Stimulated activated CD8-positive, alpha-beta memory T cell treated with anti-CD3 and anti-CD28 coated beads, Interleukin-7, amount 100 ng/mL, for 48 hours (primary cell): ENCODE data around the gene API5.

Experiments
- DNase-seq, 2 donors: peaks; one replicate each; pipeline ENCODE4 v3.0.0-alpha.2; 2020; ENCODE audit warnings: low read depth in 1 of 2; ENCODE audit errors: extremely low read depth in 1 of 2

The API5 gene

GRCh38 chr11:43358801-43359421, 47.1 kb downstream of the API5 start, which contains the start of gene TTC17:
Gene TTC17, plus strand, starts transcription at chr11:43358920. Its CDS starts 35 bp downstream, at chr11:43358955.
- peak; percentile 84 to 93 for DNase-seq

DNA sequence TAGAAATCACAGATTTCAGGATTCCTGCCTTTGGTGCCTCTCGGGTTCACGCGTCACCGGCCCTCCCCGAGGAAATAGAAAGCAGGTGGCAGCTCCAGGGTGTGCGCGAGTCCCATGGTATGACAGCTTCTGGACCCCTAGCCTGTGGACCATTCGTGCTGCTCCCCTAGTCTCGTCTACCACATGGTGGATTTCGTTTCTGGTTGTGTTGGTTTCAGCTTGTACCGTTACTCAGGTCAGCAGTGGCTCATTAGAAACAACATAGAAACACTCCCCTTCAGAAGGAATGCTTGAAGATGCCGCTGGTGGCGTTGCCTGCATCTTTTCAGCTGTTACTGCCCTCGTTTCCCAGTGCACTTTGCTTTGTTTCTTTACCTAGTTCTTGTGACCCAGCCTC, 47.6 kb downstream of the API5 start:
- DNase-seq, result peak in 1 of 2 donors; percentile 6

GRCh38 chr11:43360361-43361032, 48.7 kb downstream of the API5 start:
- DNase-seq, result no peak

DNA sequence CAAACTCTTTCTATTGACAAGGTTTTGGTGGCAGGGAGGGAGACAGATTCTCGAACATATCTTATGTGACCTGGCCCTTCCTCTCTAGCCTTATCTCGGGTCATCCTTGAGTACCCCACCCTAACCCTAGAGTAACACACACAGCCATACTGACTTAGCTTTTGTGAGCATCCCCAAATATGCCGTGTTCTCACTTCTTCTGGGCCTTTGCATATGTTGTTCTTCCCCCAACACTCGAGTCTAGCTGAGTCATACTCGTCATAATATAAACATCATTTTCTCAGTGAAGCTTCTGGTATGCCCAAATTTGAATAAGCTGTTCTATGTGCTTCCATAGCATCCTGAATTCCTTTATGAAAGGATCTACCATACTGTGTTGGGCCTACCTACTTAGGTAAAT, 54.9 kb downstream of the API5 start:
- no peak for DNase-seq

- DNase-seq, result no peak
Measured at GRCh38 chr11:43367382-43368178, 55.8 kb downstream of the API5 start.

- DNase-seq, result no peak
Measured at GRCh38 chr11:43376065-43376464, 64.3 kb downstream of the API5 start.

- DNase-seq, result no peak
Measured at GRCh38 chr11:43376594-43376993, 64.8 kb downstream of the API5 start.

GRCh38 chr11:43377389-43377788, 65.6 kb downstream of the API5 start:
- DNase-seq, result no peak

DNA sequence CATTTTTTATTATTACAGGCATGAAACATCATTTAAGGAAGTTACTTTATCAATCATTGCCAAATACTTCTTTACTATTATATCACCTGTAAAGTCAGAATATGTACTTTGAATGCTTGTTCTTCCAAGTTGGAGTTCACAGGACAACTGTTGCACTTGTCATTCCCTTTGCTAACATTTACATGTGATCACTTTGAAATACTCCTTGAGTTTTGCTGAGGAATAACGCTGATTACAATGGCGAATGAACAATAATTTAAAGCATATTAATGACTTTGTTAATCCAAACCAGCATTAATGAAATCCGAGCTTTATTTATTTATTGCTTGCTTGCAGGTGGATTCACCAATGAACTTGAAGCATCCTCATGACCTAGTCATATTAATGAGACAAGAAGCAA, 67.1 kb downstream of the API5 start:
- no peak for DNase-seq

DNA sequence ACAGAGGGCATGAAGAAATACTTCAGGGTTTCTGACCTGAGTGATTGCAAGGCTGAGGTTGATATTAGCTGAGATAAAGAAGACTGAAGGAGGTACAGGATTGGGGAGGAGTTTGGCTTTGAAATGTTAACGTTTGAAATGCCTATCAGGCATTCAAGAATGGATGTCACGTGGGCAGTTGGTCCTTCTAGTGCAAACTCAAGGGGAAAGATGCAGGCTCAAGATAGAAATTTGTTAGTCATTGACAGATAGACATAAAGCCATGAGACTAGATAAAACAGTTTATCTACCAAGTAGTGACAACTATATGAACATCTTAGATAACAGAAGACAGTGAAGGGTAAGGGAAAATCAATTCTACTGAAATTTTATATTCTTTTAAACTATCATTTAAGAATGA, 70.0 kb downstream of the API5 start:
- DNase-seq, result no peak

DNA sequence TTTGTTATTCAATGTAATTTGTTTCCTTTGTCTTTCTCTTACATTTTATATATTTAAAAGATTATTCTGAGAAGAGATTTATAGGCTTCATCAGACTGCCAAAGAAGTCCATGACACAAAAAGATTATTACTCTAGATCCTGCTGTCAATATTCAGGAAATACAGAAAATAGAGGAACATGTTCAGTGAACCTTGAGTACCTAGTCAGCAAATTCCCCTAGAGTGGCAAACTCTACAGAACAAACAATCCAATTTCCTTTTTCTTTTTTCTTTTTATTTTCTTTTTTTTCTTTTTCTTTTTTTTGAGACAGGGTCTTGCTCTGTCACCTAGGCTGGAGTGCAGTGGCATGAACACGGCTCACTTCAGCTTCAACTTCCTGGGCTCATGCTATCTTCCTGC, 70.8 kb downstream of the API5 start:
- DNase-seq, result no peak

DNA sequence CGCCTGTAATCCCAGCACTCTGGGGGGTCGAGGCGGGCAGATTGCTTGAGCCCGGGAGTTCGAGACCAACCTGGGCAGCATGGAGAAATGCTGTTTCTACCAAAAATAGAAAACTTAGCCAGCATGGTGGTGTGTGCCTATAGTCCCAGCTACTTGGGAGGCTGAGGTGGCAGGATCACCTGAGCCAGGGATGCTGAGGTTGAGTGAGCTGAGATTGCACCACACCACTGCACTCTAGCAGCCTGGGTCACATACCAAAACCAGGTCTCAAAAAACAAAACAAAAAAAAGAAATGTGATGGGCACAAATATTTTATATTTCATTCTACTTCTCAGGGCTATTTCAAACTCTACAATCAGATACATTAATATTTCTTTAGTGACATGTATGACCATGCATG, 72.6 kb downstream of the API5 start:
- no peak for DNase-seq

DNA sequence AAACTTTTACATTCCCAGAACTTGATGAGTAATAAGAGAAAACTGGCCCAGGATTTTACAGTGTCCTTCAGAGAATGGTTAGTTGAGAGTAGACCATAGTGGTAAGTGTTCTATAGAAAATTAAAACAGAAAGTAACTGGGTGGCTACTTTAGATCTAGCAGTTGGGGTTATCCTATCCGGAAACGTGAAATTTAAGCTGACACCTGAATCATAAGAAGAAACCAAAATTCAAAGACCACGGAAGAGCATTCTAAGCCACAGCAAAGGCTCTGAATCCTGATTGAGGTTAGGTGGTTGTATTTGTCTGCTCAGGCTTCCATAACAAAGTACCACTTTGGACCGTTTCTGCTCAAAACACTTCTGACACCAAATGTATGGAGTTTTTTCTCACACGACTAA, 80.9 kb downstream of the API5 start:
- DNase-seq, result no peak

GRCh38 chr11:43393765-43394355, 82.1 kb downstream of the API5 start:
- DNase-seq, result no peak
